NT2/D1 (cell line): ENCODE measurements around the gene TTLL5.

ENCODE experiments used
- DNase-seq: peaks from one replicate; pipeline ENCODE4 v3.0.0-alpha.2; 2011; ENCODE audit warnings: low read depth, low spot score
- H3K27me3 ChIP-seq: 2 replicates; pipeline ENCODE4 v1.6.0; 2011; ENCODE audit warnings: mild to moderate bottlenecking; ENCODE audit not compliant: insufficient read length, insufficient read depth
- H3K36me3 ChIP-seq: 2 replicates; pipeline ENCODE4 v1.6.1; 2011; ENCODE audit warnings: mild to moderate bottlenecking, low read length, mixed read lengths; ENCODE audit not compliant: insufficient read depth, insufficient read length
- H3K4me1 ChIP-seq: 2 replicates; pipeline ENCODE4 v1.5.1; 2011; ENCODE audit not compliant: insufficient read depth, insufficient read length
- H3K4me3 ChIP-seq: 2 replicates; pipeline ENCODE4 v1.5.1; 2011; ENCODE audit warnings: low read depth; ENCODE audit not compliant: insufficient read length
- H3K9ac ChIP-seq: 2 replicates; pipeline ENCODE4 v1.6.0; 2011; ENCODE audit warnings: low read depth; ENCODE audit not compliant: insufficient read length
- H3K9me3 ChIP-seq: 2 replicates; pipeline ENCODE4 v1.5.1; 2011; ENCODE audit warnings: mild to moderate bottlenecking, low read length; ENCODE audit not compliant: insufficient read depth
- SUZ12 ChIP-seq: IDR thresholded peaks from 2 replicates; pipeline ENCODE4 v1.6.1; 2011; ENCODE audit not compliant: insufficient read length, insufficient read depth; ENCODE audit errors: extremely low read depth
- YY1 ChIP-seq: IDR thresholded peaks from 2 replicates; pipeline ENCODE4 v1.6.1; 2011; ENCODE audit not compliant: insufficient read length, insufficient read depth
- ZNF274 ChIP-seq: IDR thresholded peaks from 2 replicates; pipeline ENCODE4 v1.6.1; 2011; ENCODE audit warnings: mild to moderate bottlenecking, low read depth, low read length

The TTLL5 gene

GRCh38 chr14:75826599-75826998 is 165.6 kb downstream of the TTLL5 start:
- no peak overlapping the region for H3K4me3 ChIP-seq
- no peak for TF ChIP-seq SUZ12
- peaks cover 4% of the 10 kb centered on the region for H3K4me1 ChIP-seq
- no peak for DNase-seq
- H3K36me3 ChIP-seq: peaks cover 2% of the 10 kb centered on the region
- H3K27me3 ChIP-seq: no peaks in the 10 kb centered on the region
- no peaks in the 10 kb centered on the region for H3K9me3 ChIP-seq
- H3K9ac ChIP-seq: no peak overlapping the region

- peaks cover 2% of the 10 kb centered on the region for H3K36me3 ChIP-seq
- H3K4me3 ChIP-seq: no peak overlapping the region
- DNase-seq: no peak
- H3K27me3 ChIP-seq: no peaks in the 10 kb centered on the region
- H3K4me1 ChIP-seq: peaks cover 4% of the 10 kb centered on the region
- TF ChIP-seq YY1 (no peak), SUZ12 (no peak), ZNF274 (no peak)
- no peak overlapping the region for H3K9ac ChIP-seq
- no peaks in the 10 kb centered on the region for H3K9me3 ChIP-seq
These were observed 166.3 kb downstream of the TTLL5 start for GRCh38 chr14:75827331-75827730.

GRCh38 chr14:75829316-75829715 is 168.3 kb downstream of the TTLL5 start:
- Histone ChIP-seq H3K9ac (no peak overlapping the region), H3K4me1 (peaks cover 4% of the 10 kb centered on the region), H3K9me3 (no peaks in the 10 kb centered on the region), H3K36me3 (no peaks in the 10 kb centered on the region), H3K4me3 (no peak overlapping the region), H3K27me3 (no peaks in the 10 kb centered on the region)
- TF ChIP-seq YY1 (no peak), SUZ12 (no peak), ZNF274 (no peak)
- no peak for DNase-seq

- Histone ChIP-seq H3K9ac (no peak overlapping the region), H3K4me3 (no peak overlapping the region)
These were observed 170.4 kb downstream of the TTLL5 start for GRCh38 chr14:75831455-75831854.

GRCh38 chr14:75831952-75832351 is 170.9 kb downstream of the TTLL5 start:
- TF ChIP-seq YY1 (no peak), SUZ12 (no peak), ZNF274 (no peak)
- no peak for DNase-seq
- H3K36me3 ChIP-seq: peaks cover under 1% of the 10 kb centered on the region
- no peaks in the 10 kb centered on the region for H3K9me3 ChIP-seq
- no peaks in the 10 kb centered on the region for H3K27me3 ChIP-seq
- no peak overlapping the region for H3K9ac ChIP-seq
- peaks cover 4% of the 10 kb centered on the region for H3K4me1 ChIP-seq
- no peak overlapping the region for H3K4me3 ChIP-seq

More at GRCh38 chr14:75831455-75831854, 170.4 kb downstream of the TTLL5 start:
- no peaks in the 10 kb centered on the region for H3K9me3 ChIP-seq
- H3K27me3 ChIP-seq: no peaks in the 10 kb centered on the region
- no peaks in the 10 kb centered on the region for H3K36me3 ChIP-seq
- no peak for DNase-seq
- peaks cover 4% of the 10 kb centered on the region for H3K4me1 ChIP-seq
- TF ChIP-seq YY1: no peak
- no peak for TF ChIP-seq ZNF274
- no peak for TF ChIP-seq SUZ12

GRCh38 chr14:75832621-75833297 is 171.7 kb downstream of the TTLL5 start:
- Histone ChIP-seq H3K4me3 (no peak overlapping the region), H3K27me3 (no peaks in the 10 kb centered on the region), H3K9me3 (no peaks in the 10 kb centered on the region), H3K4me1 (peaks cover 4% of the 10 kb centered on the region), H3K9ac (no peak overlapping the region), H3K36me3 (peaks cover 3% of the 10 kb centered on the region)
- TF ChIP-seq ZNF274 (no peak), YY1 (no peak), SUZ12 (no peak)
- DNase-seq: no peak

- Histone ChIP-seq H3K36me3 (peaks cover 3% of the 10 kb centered on the region), H3K27me3 (no peaks in the 10 kb centered on the region), H3K4me1 (peaks cover 4% of the 10 kb centered on the region), H3K4me3 (no peak overlapping the region), H3K9me3 (no peaks in the 10 kb centered on the region), H3K9ac (no peak overlapping the region)
- no peak for DNase-seq
- TF ChIP-seq SUZ12: no peak
- no peak for TF ChIP-seq YY1
- TF ChIP-seq ZNF274: no peak
These were observed 172.4 kb downstream of the TTLL5 start for GRCh38 chr14:75833326-75834020.
